Subcutaneous abdominal adipose tissue (tissue), 5 donors: Measurements from ENCODE around the gene ATXN7.

Source experiments
- H3K27ac ChIP-seq: one replicate; pipeline ENCODE4 v1.7.0; 2013; ENCODE audit warnings: low read depth, mild to moderate bottlenecking, inconsistent platforms, low read length, moderate library complexity
- H3K27me3 ChIP-seq, 5 donors: one replicate each; pipeline ENCODE4 v1.7.0; 2013; ENCODE audit warnings: low read length in 5 of 5, inconsistent platforms in 1 of 5; ENCODE audit not compliant: control insufficient read depth in 5 of 5, insufficient read depth in 4 of 5
- H3K36me3 ChIP-seq, 5 donors: one replicate each; pipeline ENCODE4 v1.7.0; 2013; ENCODE audit warnings: low read length in 5 of 5; ENCODE audit not compliant: control insufficient read depth in 5 of 5, insufficient read depth in 5 of 5
- H3K4me1 ChIP-seq, 5 donors: one replicate each; pipeline ENCODE4 v1.7.0; 2013; ENCODE audit warnings: low read length in 5 of 5, mild to moderate bottlenecking in 3 of 5, moderate library complexity in 1 of 5; ENCODE audit not compliant: control insufficient read depth in 5 of 5, insufficient read depth in 5 of 5
- H3K4me3 ChIP-seq, 5 donors: one replicate each; pipeline ENCODE4 v1.7.0; 2013; ENCODE audit warnings: low read length in 5 of 5, low read depth in 1 of 5
- H3K9ac ChIP-seq, 5 donors: one replicate each; pipeline ENCODE4 v1.7.0; 2013; ENCODE audit warnings: low read length in 5 of 5, mild to moderate bottlenecking in 4 of 5, moderate library complexity in 3 of 5
- H3K9me3 ChIP-seq, 5 donors: one replicate each; pipeline ENCODE4 v1.7.0; 2013; ENCODE audit warnings: low read length in 5 of 5; ENCODE audit not compliant: control insufficient read depth in 5 of 5
- donor health status: healthy.
- donor health status: healthy.
- donor health status: healthy.
- donor health status: healthy.
- donor health status: healthy.

ATXN7 gene

DNA sequence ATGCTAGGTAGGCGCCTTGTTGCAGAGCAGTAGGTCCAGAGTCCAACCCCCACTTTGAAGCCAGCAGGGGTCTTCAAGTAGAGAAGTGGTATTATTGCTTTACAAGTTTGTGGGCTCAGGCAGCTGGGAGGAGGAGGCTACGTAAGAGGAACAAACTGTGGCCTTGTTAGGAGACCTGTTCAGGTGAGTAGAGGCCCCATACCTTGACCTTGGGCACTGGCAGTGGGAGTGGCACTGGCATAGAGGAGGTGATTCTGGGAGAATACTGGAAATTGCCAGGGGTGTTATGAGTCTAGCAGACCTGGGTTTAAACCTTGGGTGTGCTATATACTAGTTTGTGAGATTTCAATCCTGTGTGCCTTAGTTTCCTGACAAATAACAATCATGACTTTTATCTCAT is 83.1 kb downstream of the ATXN7 start:
- H3K9ac ChIP-seq, result no peak overlapping the region
- no peaks in the 10 kb centered on the region for H3K27me3 ChIP-seq
- H3K4me3 ChIP-seq, result no peak overlapping the region
- peaks cover 0 to 7% (median 5%) of the 10 kb centered on the region in 5 donors for H3K36me3 ChIP-seq
- peaks cover 0 to 11% (median 4%) of the 10 kb centered on the region in 5 donors for H3K4me1 ChIP-seq
- no peaks in the 10 kb centered on the region for H3K9me3 ChIP-seq
- no peak overlapping the region for H3K27ac ChIP-seq

DNA sequence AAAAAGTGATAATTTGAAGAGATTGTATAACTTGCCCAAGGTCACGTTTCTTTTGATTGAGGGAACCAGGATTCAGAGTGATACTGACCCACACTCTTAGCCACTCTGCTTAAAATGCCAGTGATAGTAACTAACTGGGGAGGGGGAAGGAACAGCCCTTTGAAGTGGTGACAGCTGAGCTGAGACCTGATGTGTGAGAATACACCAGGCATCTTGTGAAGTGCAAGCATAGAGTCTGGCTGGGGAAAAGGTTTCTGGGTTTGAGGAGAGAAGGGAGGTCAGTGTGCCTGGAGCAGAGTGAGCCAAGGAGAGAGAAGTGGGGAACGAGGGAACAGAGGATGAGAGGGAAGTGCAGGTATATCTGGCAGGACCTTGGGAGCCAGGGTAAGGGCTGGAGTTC is 83.9 kb downstream of the ATXN7 start:
- Histone ChIP-seq H3K36me3 (peaks cover 0 to 7% (median 5%) of the 10 kb centered on the region in 5 donors), H3K27ac (no peak overlapping the region), H3K9ac (no peak overlapping the region), H3K4me3 (no peak overlapping the region), H3K27me3 (no peaks in the 10 kb centered on the region), H3K4me1 (peaks cover 0 to 11% (median 4%) of the 10 kb centered on the region in 5 donors), H3K9me3 (no peaks in the 10 kb centered on the region)

DNA sequence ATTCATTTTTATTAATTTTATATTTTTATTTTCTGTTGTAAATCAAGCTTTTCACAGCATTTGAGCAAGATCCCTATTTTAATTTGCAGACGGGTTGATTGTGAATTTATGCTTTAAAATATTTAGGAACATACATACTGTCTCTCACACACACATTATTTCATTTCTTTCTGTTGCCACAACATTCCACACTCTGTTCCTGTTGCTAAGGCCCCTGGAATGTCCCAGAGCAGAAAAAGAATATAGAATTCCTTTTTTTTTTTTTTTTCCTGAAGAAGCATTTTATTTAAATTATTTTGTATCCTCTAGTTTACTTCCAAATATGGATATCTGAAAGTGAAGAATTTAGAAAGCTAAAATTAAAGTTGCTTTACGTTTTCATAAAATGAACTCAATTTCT is 85.3 kb downstream of the ATXN7 start:
- no peaks in the 10 kb centered on the region for H3K9me3 ChIP-seq
- H3K36me3 ChIP-seq, result peaks cover 0 to 10% (median 4%) of the 10 kb centered on the region in 5 donors
- H3K9ac ChIP-seq, result no peak overlapping the region
- peaks cover 0 to 11% (median 4%) of the 10 kb centered on the region in 5 donors for H3K4me1 ChIP-seq
- H3K27me3 ChIP-seq, result no peaks in the 10 kb centered on the region
- H3K4me3 ChIP-seq, result no peak overlapping the region
- no peak overlapping the region for H3K27ac ChIP-seq

DNA sequence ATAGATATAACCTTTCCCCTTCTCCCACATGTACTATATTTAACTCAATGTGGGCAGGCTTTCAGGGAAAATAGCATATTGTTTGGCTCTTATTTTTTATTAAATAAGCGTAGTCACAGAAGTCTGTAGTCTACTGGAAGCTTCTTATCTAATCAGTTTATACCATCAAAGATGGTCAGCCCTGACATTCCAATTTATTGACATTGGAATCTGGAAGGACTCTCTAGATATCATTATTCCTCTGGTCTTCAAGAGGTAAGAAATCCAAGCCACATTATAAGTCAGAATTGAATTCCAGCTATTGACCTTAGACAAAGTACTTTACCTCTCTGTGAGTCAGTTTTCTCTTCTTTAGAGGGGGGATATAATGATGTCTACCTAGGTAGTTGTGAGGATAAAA is 87.0 kb downstream of the ATXN7 start:
- Histone ChIP-seq H3K4me1 (peaks cover 0 to 10% (median 4%) of the 10 kb centered on the region in 5 donors), H3K27me3 (no peaks in the 10 kb centered on the region), H3K9ac (no peak overlapping the region), H3K27ac (no peak overlapping the region), H3K36me3 (peaks cover 0 to 21% (median 7%) of the 10 kb centered on the region in 5 donors), H3K4me3 (no peak overlapping the region), H3K9me3 (no peaks in the 10 kb centered on the region)

DNA sequence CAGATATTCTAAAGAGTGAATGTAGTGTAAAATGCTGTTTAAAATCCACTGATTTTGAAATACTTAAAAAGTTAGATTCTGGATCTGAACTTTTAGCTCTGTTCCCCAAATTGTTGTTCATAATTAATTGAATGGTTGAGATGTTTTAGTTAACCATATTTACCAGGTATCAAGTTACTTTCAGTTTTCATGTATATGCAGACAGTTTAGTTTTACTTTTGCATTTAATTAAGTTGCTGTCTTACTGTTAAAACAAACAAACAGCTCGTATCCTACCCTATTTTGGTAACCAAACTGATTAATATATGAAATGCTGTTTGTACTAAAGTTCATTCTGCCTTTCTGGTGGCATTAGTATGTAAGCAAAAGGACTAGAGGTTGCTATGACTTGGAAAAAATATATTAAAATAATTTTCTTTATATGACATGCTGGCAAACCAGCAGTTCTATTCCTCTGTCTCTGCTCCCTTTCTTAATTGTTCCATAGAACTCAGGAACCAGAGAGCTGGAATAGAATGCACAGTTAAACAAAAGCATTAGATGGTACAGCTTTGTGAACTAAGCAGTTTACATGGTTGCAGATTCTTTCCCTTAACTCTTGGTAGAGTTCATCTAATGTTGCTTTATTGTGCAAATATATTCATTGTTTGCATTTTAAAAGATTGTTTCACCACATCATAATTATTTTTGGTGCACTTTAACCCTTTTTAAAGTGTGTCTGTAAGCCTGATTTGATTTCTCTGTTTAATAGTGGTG is 88.0 kb downstream of the ATXN7 start:
- H3K9me3 ChIP-seq, result no peaks in the 10 kb centered on the region
- H3K27me3 ChIP-seq, result no peaks in the 10 kb centered on the region
- no peak overlapping the region for H3K27ac ChIP-seq
- H3K9ac ChIP-seq, result peak overlapping the region in 1 of 5 donors; percentile 30
- H3K4me3 ChIP-seq, result no peak overlapping the region
- peaks cover 0 to 9% (median 4%) of the 10 kb centered on the region in 5 donors for H3K4me1 ChIP-seq
- H3K36me3 ChIP-seq, result peaks cover 0 to 26% (median 7%) of the 10 kb centered on the region in 5 donors

DNA sequence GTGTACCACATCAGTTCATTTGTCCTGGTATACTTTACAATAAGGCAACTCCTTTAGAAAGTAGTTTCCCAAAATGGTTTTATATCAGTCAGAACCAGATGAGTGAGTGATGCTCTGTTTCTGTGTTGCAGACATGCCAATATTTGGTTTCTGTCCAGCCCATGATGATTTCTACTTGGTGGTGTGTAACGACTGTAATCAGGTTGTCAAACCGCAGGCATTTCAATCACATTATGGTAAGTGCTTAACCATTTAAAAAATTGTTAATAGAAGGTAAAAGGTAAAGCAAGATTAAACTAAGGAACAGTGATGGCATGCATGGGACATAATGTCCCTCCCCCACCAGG is 88.6 kb downstream of the ATXN7 start:
- Histone ChIP-seq H3K9ac (no peak overlapping the region), H3K9me3 (no peaks in the 10 kb centered on the region), H3K4me3 (no peak overlapping the region), H3K4me1 (peaks cover 0 to 9% (median 4%) of the 10 kb centered on the region in 5 donors), H3K36me3 (peaks cover 0 to 28% (median 7%) of the 10 kb centered on the region in 5 donors), H3K27ac (no peak overlapping the region), H3K27me3 (no peaks in the 10 kb centered on the region)

DNA sequence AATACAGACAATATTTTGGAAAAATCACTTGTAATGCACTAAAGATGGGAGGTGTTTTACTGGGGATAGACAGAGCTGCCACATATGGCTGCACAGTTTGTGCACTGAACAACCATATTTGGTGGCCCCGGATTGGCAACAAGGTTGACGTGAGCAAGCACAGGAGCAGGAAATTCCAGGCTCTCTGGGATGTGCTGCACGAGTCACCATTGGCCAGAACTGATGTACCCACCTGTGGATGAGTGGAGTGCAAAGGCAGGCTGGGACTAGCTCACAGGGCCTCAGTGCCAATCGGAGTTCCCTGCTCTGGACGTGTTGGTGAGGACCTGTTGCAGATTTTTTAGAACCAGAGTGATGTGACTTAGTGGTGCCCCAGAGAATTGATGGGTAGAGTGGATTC is 90.5 kb downstream of the ATXN7 start:
- H3K9ac ChIP-seq, result no peak overlapping the region
- no peaks in the 10 kb centered on the region for H3K9me3 ChIP-seq
- no peaks in the 10 kb centered on the region for H3K27me3 ChIP-seq
- no peak overlapping the region for H3K4me3 ChIP-seq
- peaks cover 0 to 9% (median 7%) of the 10 kb centered on the region in 5 donors for H3K4me1 ChIP-seq
- no peak overlapping the region for H3K27ac ChIP-seq
- H3K36me3 ChIP-seq, result peaks cover 0 to 28% (median 7%) of the 10 kb centered on the region in 5 donors

DNA sequence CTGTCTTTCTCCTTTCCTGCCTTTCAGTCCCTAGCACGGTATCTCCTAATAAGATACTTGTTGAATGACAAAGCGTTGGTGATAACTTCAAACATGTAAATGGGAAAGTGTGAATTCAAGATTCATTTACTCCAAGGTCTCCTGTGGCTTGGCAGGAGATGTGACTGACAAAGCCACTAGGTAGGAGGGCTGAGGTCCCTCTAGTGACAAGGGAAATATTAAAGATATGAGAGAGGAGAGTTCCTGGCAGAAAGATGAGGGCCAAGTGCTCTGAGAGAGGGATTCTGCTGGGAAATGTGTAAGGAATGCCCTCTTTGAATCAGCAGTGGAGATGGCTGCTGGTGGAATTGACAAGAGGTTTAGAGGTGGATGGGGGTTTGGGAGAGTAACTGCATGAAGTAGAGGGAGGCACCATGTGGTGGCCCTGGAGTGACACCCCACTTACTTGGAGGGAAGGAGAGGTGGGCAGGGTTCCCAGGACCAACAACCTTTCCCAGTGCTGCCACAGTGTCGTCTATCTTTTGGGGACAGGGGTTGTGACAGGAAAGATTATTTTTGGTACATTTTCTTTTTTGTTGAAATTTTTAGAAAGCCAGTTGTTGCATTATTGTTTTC is 91.5 kb downstream of the ATXN7 start:
- Histone ChIP-seq H3K9me3 (no peaks in the 10 kb centered on the region), H3K9ac (peak overlapping the region in 1 of 5 donors; percentile 3), H3K27ac (no peak overlapping the region), H3K4me1 (peaks cover 0 to 12% (median 10%) of the 10 kb centered on the region in 5 donors), H3K36me3 (peaks cover 0 to 28% (median 7%) of the 10 kb centered on the region in 5 donors), H3K4me3 (no peak overlapping the region), H3K27me3 (no peaks in the 10 kb centered on the region)

DNA sequence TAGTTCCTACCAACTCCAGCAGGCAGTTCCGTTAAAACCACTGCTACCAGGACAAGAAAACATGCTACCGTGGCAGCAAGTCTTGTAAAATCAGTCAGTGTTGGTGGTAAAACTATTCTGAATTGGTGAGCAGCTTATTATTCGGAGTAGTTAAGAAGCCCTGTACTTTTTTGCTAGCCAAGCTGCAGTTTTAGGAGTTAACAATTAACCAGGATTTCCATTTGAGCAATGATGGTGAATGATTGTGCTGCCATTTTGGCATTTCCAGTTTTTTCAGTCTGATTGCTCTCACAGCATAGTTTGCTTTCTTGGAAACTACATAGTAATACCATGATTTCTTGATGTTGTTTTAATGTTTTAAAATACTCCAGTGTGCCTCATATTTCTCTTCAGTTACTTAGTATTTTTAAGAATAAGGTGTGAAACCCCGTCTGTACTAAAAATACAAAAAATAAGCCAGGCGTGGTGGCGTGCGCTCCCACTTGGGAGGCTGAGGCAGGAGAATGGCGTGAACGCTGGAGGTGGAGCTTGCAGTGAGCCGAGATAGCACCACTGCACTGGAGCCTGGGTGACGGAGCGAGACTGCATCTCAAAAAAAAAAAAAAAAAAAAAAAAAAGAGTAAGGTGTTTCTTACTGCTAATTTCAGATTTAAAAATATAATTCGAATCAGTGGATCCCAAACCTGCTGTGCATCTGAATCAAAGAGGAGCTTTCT is 92.3 kb downstream of the ATXN7 start:
- Histone ChIP-seq H3K4me3 (no peak overlapping the region), H3K9me3 (no peaks in the 10 kb centered on the region), H3K36me3 (peaks cover 0 to 28% (median 7%) of the 10 kb centered on the region in 5 donors), H3K9ac (no peak overlapping the region), H3K4me1 (peaks cover 0 to 16% (median 14%) of the 10 kb centered on the region in 5 donors), H3K27me3 (no peaks in the 10 kb centered on the region), H3K27ac (no peak overlapping the region)

DNA sequence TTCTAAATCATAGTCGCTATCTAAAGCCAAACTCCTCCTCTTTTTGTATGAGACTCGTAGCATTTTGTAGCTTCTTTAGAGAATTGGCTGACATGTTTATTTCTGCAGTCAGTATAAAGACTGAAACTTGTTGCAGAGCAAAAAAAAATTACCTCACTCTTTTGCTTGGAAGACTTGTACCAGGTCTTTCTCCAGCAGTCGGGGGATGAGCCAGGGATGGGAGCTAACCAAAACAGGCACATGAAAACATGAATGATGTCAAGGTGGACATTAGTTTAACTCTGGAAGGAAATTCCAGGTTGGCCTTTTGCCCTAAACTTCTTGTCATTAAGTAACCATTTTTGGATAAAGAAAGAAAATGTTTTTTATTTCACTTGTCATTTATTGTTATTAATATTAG is 95.5 kb downstream of the ATXN7 start:
- Histone ChIP-seq H3K27ac (no peak overlapping the region), H3K9ac (no peak overlapping the region), H3K9me3 (no peaks in the 10 kb centered on the region), H3K4me3 (no peak overlapping the region), H3K4me1 (peaks cover 0 to 16% (median 12%) of the 10 kb centered on the region in 5 donors), H3K36me3 (peaks cover 0 to 17% (median 2%) of the 10 kb centered on the region in 5 donors), H3K27me3 (no peaks in the 10 kb centered on the region)
